Panc1 (cell line): ENCODE results near the gene ACKR2. TPM values are rescaled to one million over a fixed set of nuclear protein-coding genes. Genes with fewer than 3 reads are reported as not detected.

ENCODE experiments used
- ATAC-seq: fragments of 200-7000 bp; cut with Tn5 transposase; 2 replicates; pipeline ENCODE4 v1.9.1; 2020; ENCODE audit warnings: mild to moderate bottlenecking, moderate library complexity
- BruUV-seq: library from RNA; stranded (reverse); fragments of 400-500 nt; replicated peaks from 2 replicates; lab custom pipeline; 2021; lab: Mats Ljungman, UMichigan
- CTCF ChIA-PET: fragments of 300-600 bp; sonication (Branson Sonifier 250); formaldehyde crosslinking; loops from one replicate; lab custom pipeline; 2022; ENCODE audit warnings: antibody characterized with exemption; lab: Charles Lee
- POLR2A ChIA-PET: fragments of 300-600 bp; sonication (Branson Sonifier 250); formaldehyde crosslinking; loops from one replicate; lab custom pipeline; 2022; ENCODE audit warnings: antibody characterized with exemption; lab: Charles Lee
- DNase-seq: peaks from one replicate; pipeline ENCODE4 v3.0.0-alpha.2; 2010; ENCODE audit warnings: low read depth, low spot score
- H3K27ac ChIP-seq: 2 replicates; pipeline ENCODE4 v1.5.1; 2011; ENCODE audit warnings: mild to moderate bottlenecking, low read length, inconsistent platforms
- H3K27me3 ChIP-seq: fragments of 200-500 bp; sonication (Bioruptor generic); 2 replicates; pipeline ENCODE4 v1.6.0; 2014; ENCODE audit warnings: low read length, inconsistent platforms; ENCODE audit not compliant: control insufficient read depth, insufficient read depth
- H3K36me3 ChIP-seq: fragments of 200-500 bp; sonication (Bioruptor generic); 2 replicates; pipeline ENCODE4 v1.5.1; 2014; ENCODE audit warnings: inconsistent platforms, mild to moderate bottlenecking, low read length, moderate library complexity; ENCODE audit not compliant: control insufficient read depth, insufficient read depth
- H3K4me1 ChIP-seq: 2 replicates; pipeline ENCODE4 v1.5.1; 2011; ENCODE audit warnings: inconsistent platforms, mild to moderate bottlenecking, low read length, moderate library complexity; ENCODE audit not compliant: control insufficient read depth, insufficient read depth
- H3K4me3 ChIP-seq, 2 experiments: 2 replicates each; pipeline ENCODE4 v1.5.1; 2011 to 2012; ENCODE audit warnings: low read depth in 2 of 2, low read length in 2 of 2, mild to moderate bottlenecking in 2 of 2, inconsistent platforms in 1 of 2, moderate library complexity in 1 of 2
- H3K9me3 ChIP-seq: fragments of 200-500 bp; sonication (Bioruptor generic); 2 replicates; pipeline ENCODE4 v1.5.1; 2014; ENCODE audit warnings: low read depth, mild to moderate bottlenecking, inconsistent platforms, low read length, moderate library complexity; ENCODE audit not compliant: control insufficient read depth, insufficient read depth
- POLR2AphosphoS5 ChIP-seq: IDR thresholded peaks from 2 replicates; pipeline ENCODE4 v1.6.1; 2012; ENCODE audit warnings: mild to moderate bottlenecking, low read depth, low read length, moderate library complexity
- SIN3A ChIP-seq: IDR thresholded peaks from 2 replicates; pipeline ENCODE4 v1.6.1; 2012; ENCODE audit warnings: low read depth, mild to moderate bottlenecking, low read length, moderate library complexity, borderline replicate concordance; ENCODE audit not compliant: insufficient read depth
- TCF7L2 ChIP-seq: IDR thresholded peaks from 2 replicates; pipeline ENCODE4 v1.6.1; 2011; ENCODE audit warnings: mild to moderate bottlenecking, low read depth, low read length, inconsistent platforms
- in situ Hi-C: cut with HindIII; loops from 2 replicates; pipeline ENCODE4 v1.10.0; 2016; ENCODE audit warnings: low sequenced_read_pairs, low pct_unique_long_range_greater_than_20kb
- intact Hi-C: fragments of 100-400 bp; cut with micrococcal nuclease; formaldehyde crosslinking; loops from one replicate; pipeline ENCODE4 v1.10.0; 2022; ENCODE audit not compliant: unreplicated experiment
- total RNA-seq: library from RNA; stranded (reverse); gene quantifications from one replicate; pipeline ENCODE4 v1.2.1, GENCODE V29; 2021; ENCODE audit not compliant: unreplicated experiment
- TF ChIP-seq, protein P1 (sequence below): fragments of 450-650 bp; IDR thresholded peaks from 2 replicates; pipeline ENCODE4 v1.5.1; 2017; ENCODE audit warnings: mild to moderate bottlenecking
- TF ChIP-seq, protein P2 (sequence below), 2 experiments: IDR thresholded peaks; 2 replicates each; pipeline ENCODE4 v1.6.1; 2011 to 2012; ENCODE audit warnings: low read depth in 2 of 2, control low read depth in 1 of 2, low read length in 1 of 2, mild to moderate bottlenecking in 1 of 2, moderate library complexity in 1 of 2; ENCODE audit not compliant: insufficient read depth in 1 of 2

Gene ACKR2
- total RNA-seq, 1 experiment from 2014 or later: not detected

DNA sequence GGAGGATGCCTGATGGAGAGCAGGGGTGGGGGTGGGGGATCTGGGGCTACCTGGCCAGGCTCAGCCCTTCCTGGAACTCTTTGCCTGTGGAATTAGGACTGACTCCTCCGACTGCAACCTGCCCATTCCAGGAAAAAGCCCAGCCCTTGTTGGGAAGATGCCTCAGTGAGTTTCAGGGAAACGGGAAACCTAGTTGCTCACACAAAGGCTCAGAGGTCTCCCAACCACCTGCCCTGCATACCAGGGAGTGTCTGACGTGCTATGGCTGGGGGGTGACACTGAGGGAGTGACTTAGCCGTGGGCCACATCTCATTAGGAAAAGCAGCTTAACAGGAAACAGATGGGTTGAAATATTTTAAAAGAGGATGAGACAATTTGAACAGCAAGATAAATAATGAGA lies 38.5 kb downstream of the ACKR2 start:
- ChIA-PET CTCF (no interaction called here), POLR2A (no interaction called here)
- Histone ChIP-seq H3K9me3 (no peaks in the 10 kb centered on the region), H3K27ac (no peak overlapping the region), H3K27me3 (no peaks in the 10 kb centered on the region; the same call in 1 of the 2 replicates), H3K4me1 (no peaks in the 10 kb centered on the region), H3K4me3 (no peak overlapping the region), H3K36me3 (no peaks in the 10 kb centered on the region)
- BruUV-seq: no TSS peak
- DNase-seq (no peak), ATAC-seq (no peak)
- TF ChIP-seq, protein P1, sequence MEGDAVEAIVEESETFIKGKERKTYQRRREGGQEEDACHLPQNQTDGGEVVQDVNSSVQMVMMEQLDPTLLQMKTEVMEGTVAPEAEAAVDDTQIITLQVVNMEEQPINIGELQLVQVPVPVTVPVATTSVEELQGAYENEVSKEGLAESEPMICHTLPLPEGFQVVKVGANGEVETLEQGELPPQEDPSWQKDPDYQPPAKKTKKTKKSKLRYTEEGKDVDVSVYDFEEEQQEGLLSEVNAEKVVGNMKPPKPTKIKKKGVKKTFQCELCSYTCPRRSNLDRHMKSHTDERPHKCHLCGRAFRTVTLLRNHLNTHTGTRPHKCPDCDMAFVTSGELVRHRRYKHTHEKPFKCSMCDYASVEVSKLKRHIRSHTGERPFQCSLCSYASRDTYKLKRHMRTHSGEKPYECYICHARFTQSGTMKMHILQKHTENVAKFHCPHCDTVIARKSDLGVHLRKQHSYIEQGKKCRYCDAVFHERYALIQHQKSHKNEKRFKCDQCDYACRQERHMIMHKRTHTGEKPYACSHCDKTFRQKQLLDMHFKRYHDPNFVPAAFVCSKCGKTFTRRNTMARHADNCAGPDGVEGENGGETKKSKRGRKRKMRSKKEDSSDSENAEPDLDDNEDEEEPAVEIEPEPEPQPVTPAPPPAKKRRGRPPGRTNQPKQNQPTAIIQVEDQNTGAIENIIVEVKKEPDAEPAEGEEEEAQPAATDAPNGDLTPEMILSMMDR: no peak
- TF ChIP-seq, protein P2, sequence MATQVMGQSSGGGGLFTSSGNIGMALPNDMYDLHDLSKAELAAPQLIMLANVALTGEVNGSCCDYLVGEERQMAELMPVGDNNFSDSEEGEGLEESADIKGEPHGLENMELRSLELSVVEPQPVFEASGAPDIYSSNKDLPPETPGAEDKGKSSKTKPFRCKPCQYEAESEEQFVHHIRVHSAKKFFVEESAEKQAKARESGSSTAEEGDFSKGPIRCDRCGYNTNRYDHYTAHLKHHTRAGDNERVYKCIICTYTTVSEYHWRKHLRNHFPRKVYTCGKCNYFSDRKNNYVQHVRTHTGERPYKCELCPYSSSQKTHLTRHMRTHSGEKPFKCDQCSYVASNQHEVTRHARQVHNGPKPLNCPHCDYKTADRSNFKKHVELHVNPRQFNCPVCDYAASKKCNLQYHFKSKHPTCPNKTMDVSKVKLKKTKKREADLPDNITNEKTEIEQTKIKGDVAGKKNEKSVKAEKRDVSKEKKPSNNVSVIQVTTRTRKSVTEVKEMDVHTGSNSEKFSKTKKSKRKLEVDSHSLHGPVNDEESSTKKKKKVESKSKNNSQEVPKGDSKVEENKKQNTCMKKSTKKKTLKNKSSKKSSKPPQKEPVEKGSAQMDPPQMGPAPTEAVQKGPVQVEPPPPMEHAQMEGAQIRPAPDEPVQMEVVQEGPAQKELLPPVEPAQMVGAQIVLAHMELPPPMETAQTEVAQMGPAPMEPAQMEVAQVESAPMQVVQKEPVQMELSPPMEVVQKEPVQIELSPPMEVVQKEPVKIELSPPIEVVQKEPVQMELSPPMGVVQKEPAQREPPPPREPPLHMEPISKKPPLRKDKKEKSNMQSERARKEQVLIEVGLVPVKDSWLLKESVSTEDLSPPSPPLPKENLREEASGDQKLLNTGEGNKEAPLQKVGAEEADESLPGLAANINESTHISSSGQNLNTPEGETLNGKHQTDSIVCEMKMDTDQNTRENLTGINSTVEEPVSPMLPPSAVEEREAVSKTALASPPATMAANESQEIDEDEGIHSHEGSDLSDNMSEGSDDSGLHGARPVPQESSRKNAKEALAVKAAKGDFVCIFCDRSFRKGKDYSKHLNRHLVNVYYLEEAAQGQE (IDR thresholded peaks at IDR 0.05; ENCODE audit: insufficient read depth in 1 of 2, low read depth in 2 of 2, low read length in 1 of 2): no peak
- TF ChIP-seq TCF7L2: no peak
- TF ChIP-seq SIN3A: no peak
- TF ChIP-seq POLR2AphosphoS5: no peak
- intact Hi-C loops: no loop called here
- in situ Hi-C loops: no loop called here

DNA sequence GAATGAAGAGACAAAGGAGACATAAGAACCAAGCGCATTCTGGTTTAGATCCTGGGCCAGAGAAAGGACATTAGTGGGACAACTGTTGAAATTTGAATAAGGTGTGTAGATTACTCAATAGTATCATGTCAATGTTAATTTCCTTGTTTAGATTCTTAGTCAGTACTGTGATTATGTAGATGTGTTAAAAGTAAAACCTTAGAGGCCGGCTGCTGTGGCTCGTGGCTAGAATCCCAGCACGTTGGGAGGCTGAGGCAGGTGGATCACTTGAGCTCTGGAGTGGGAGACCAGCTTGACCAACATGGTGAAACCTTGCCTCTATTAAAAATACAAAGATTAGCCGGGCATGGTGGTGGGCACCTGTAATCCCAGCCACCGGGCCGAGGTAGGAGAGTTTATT lies 39.8 kb downstream of the ACKR2 start:
- Histone ChIP-seq H3K27me3 (no peaks in the 10 kb centered on the region; the same call in 1 of the 2 replicates), H3K27ac (no peak overlapping the region), H3K36me3 (no peaks in the 10 kb centered on the region), H3K9me3 (no peaks in the 10 kb centered on the region), H3K4me3 (no peak overlapping the region), H3K4me1 (no peaks in the 10 kb centered on the region)
- CTCF ChIA-PET: no interaction called here
- TF ChIP-seq, protein P1: no peak
- TF ChIP-seq, protein P2 (IDR thresholded peaks at IDR 0.05; ENCODE audit: insufficient read depth in 1 of 2, low read depth in 2 of 2, low read length in 1 of 2): no peak
- TF ChIP-seq TCF7L2 (no peak), SIN3A (no peak), POLR2AphosphoS5 (no peak)
- POLR2A ChIA-PET: interaction anchor here (0.6 kb wide), 1 partner anchor 786 kb away, joined by 4 read pairs; no protein-coding TSS in a partner anchor
- ATAC-seq (no peak), DNase-seq (no peak)
- BruUV-seq: no TSS peak
- intact Hi-C loops: no loop called here
- in situ Hi-C loops: no loop called here
